HepG2 (cell line): Measurements from ENCODE around the gene CMTM4. TPM values are rescaled to one million over a fixed set of nuclear protein-coding genes. Genes with fewer than 3 reads are reported as not detected.

Experiments
- ATAC-seq: fragments of 200-7000 bp; cut with Tn5 transposase; 3 replicates; pipeline ENCODE4 v1.9.1; 2020; ENCODE audit warnings: mild to moderate bottlenecking, moderate library complexity
- BruUV-seq: library from RNA; stranded (reverse); fragments of 400-500 nt; replicated peaks from 2 replicates; lab custom pipeline; 2021; lab: Mats Ljungman, UMichigan
- CTCF ChIA-PET: fragments of 300-600 bp; formaldehyde crosslinking; extraction: SDS; loops from one replicate; lab custom pipeline; 2021; ENCODE audit warnings: low total read pairs, inconsistent platforms, low intra/inter-chr PET ratio; lab: Yijun Ruan, JAX
- POLR2A ChIA-PET: fragments of 350-600 bp; sonication (Branson Sonifier 250); formaldehyde crosslinking; loops from one replicate; lab custom pipeline; 2020; ENCODE audit warnings: antibody characterized with exemption, inconsistent platforms; lab: Yijun Ruan, JAX
- DNase-seq: peaks from one replicate; pipeline ENCODE4 v3.0.0-alpha.2; 2015; ENCODE audit warnings: low spot score
- FAIRE-seq: peaks from 3 replicates; lab custom pipeline; 2011; peaks lifted over from hg19 to GRCh38; lab: Jason Lieb, UNC
- H2AFZ ChIP-seq: one replicate; pipeline ENCODE4 v1.6.1; 2011; ENCODE audit warnings: low read length, inconsistent platforms
- H3K27ac ChIP-seq: fragments of 300-600 bp; 3 replicates; pipeline ENCODE4 v1.8.0; 2011; ENCODE audit warnings: mixed run types, mild to moderate bottlenecking, mixed read lengths, low read length, inconsistent platforms; ENCODE audit not compliant: insufficient read depth; ENCODE audit errors: extremely low read length
- H3K27me3 ChIP-seq, 2 experiments: fragments of 200-600 bp in 1 of 2; 2 replicates in 1 of 2; 3 replicates in 1 of 2; pipeline versions ENCODE4 v1.6.0 to v1.8.0; 2011; ENCODE audit warnings: low read length in 2 of 2, mild to moderate bottlenecking in 2 of 2, moderate library complexity in 2 of 2, inconsistent platforms in 1 of 2; ENCODE audit not compliant: insufficient read depth in 2 of 2, control insufficient read depth in 1 of 2
- H3K36me3 ChIP-seq, 2 experiments: fragments of 200-600 bp in 1 of 2; replicated peaks in 1 of 2; 2 replicates in 1 of 2; 3 replicates in 1 of 2; pipeline versions ENCODE4 v1.5.1 to v1.8.0; 2011; ENCODE audit warnings: low read length in 2 of 2, inconsistent platforms in 1 of 2; ENCODE audit not compliant: insufficient read depth in 2 of 2, control insufficient read depth in 1 of 2
- H3K4me1 ChIP-seq: 2 replicates; pipeline ENCODE4 v1.5.1; 2012; ENCODE audit warnings: low read length, inconsistent platforms; ENCODE audit not compliant: insufficient read depth
- H3K4me2 ChIP-seq: 2 replicates; pipeline ENCODE4 v1.6.0; 2011; ENCODE audit warnings: low read depth, low read length, inconsistent platforms
- H3K4me3 ChIP-seq, 3 experiments: fragments of 200-600 bp in 1 of 3; sonication (generic), shearing (Covaris generic) in 1 of 3; replicated peaks in 1 of 3; 2 replicates each; pipeline ENCODE4 v1.5.1; 2011 to 2016; ENCODE audit warnings: low read length in 3 of 3, inconsistent platforms in 2 of 3, low read depth in 2 of 3, mild to moderate bottlenecking in 2 of 3, control low read depth in 1 of 3, mixed read lengths in 1 of 3; ENCODE audit not compliant: insufficient read depth in 1 of 3
- H3K79me2 ChIP-seq: one replicate; pipeline ENCODE4 v1.6.1; 2011; ENCODE audit warnings: low read length, inconsistent platforms; ENCODE audit not compliant: insufficient read depth
- H3K9ac ChIP-seq: 2 replicates; pipeline ENCODE4 v1.6.0; 2011; ENCODE audit warnings: mild to moderate bottlenecking, low read depth, low read length, inconsistent platforms; ENCODE audit not compliant: insufficient read depth
- H3K9me3 ChIP-seq: 2 replicates; pipeline ENCODE4 v1.5.1; 2012; ENCODE audit warnings: mild to moderate bottlenecking, low read length
- H4K20me1 ChIP-seq: 2 replicates; pipeline ENCODE4 v1.6.0; 2011; ENCODE audit warnings: inconsistent platforms, mild to moderate bottlenecking, low read length, moderate library complexity; ENCODE audit not compliant: insufficient read depth
- ARNTL ChIP-seq: sonication (generic); formaldehyde crosslinking; IDR thresholded peaks from 2 replicates; pipeline ENCODE4 v1.4.0; 2020; ENCODE audit warnings: mild to moderate bottlenecking, missing genetic modification reagents
- FOXK1 ChIP-seq: sonication (generic); formaldehyde crosslinking; IDR thresholded peaks from 2 replicates; pipeline ENCODE4 v1.4.0; 2020; ENCODE audit warnings: low read depth, missing genetic modification reagents, borderline replicate concordance
- GLI4 ChIP-seq: sonication (generic); formaldehyde crosslinking; IDR thresholded peaks from 2 replicates; pipeline ENCODE4 v1.5.1; 2020; ENCODE audit warnings: missing genetic modification reagents, mild to moderate bottlenecking, moderate library complexity, borderline replicate concordance
- KDM1A ChIP-seq: IDR thresholded peaks from 2 replicates; pipeline ENCODE4 v1.6.1; 2016; ENCODE audit warnings: missing compliant biosample characterization
- ONECUT2 ChIP-seq: sonication (generic); formaldehyde crosslinking; IDR thresholded peaks from 2 replicates; pipeline ENCODE4 v1.4.0; 2020; ENCODE audit warnings: missing genetic modification reagents
- REPIN1 ChIP-seq: sonication (generic); formaldehyde crosslinking; IDR thresholded peaks from 2 replicates; pipeline ENCODE4 v1.8.0; 2022; ENCODE audit warnings: missing genetic modification reagents, low read depth, mild to moderate bottlenecking, borderline replicate concordance
- ZBTB42 ChIP-seq: sonication (generic); formaldehyde crosslinking; IDR thresholded peaks from 2 replicates; pipeline ENCODE4 v1.5.0; 2020; ENCODE audit warnings: mild to moderate bottlenecking, missing genetic modification reagents
- ZFP36 ChIP-seq: fragments of 150-350 bp; IDR thresholded peaks from 2 replicates; pipeline ENCODE4 v1.6.1; 2018; ENCODE audit warnings: borderline replicate concordance, low read length, low read depth; ENCODE audit not compliant: partially characterized antibody
- ZNF484 ChIP-seq: sonication (generic); formaldehyde crosslinking; IDR thresholded peaks from 2 replicates; pipeline ENCODE4 v1.5.1; 2020; ENCODE audit warnings: mild to moderate bottlenecking, low read depth, missing genetic modification reagents, borderline replicate concordance
- ZNF598 ChIP-seq: sonication (generic); formaldehyde crosslinking; IDR thresholded peaks from 2 replicates; pipeline ENCODE4 v1.5.1; 2020; ENCODE audit warnings: mild to moderate bottlenecking, missing genetic modification reagents, borderline replicate concordance
- ZNF713 ChIP-seq: sonication (generic); formaldehyde crosslinking; IDR thresholded peaks from 2 replicates; pipeline ENCODE4 v1.4.0; 2020; ENCODE audit warnings: mild to moderate bottlenecking, missing genetic modification reagents
- WGBS: methylation state at CpG from one replicate; pipeline ENCODE4 v1.1.6; 2017; ENCODE audit warnings: low lambda C conversion rate; 5-methylcytosine and 5-hydroxymethylcytosine counted together
- in situ Hi-C: cut with HindIII; loops from 2 replicates; pipeline ENCODE4 v1.10.0; 2017; ENCODE audit warnings: low pct_unique_long_range_greater_than_20kb; ENCODE audit not compliant: extremely low pct_ligation_motif_present
- intact Hi-C: fragments of 100-400 bp; cut with micrococcal nuclease; formaldehyde crosslinking; loops from one replicate; pipeline ENCODE4 v1.10.0; 2022; ENCODE audit not compliant: unreplicated experiment
- polyA plus RNA-seq, 8 experiments: library from polyadenylated mRNA; depleted of rRNA in 3 of 8; stranded (reverse) in 7 of 8; unstranded in 1 of 8; fragments of >200 nt; fragmentation: Illumina TruSeq in 4 of 8; extraction: Trizol in 4 of 8; gene quantifications; 2 replicates each; pipeline versions ENCODE4 v1.2.1 to v1.2.3, GENCODE V29; 2011 to 2016; ENCODE audit warnings: low read depth in 4 of 8, missing spikeins in 1 of 8, mixed read lengths in 1 of 8; ENCODE audit not compliant: insufficient read depth in 1 of 8
- total RNA-seq, 5 experiments: library from RNA; depleted of rRNA; stranded (reverse); fragments of >200 nt; fragmentation: Illumina TruSeq; extraction: Trizol; gene quantifications; 2 replicates each; pipeline ENCODE4 v1.2.3, GENCODE V29; 2016; ENCODE audit warnings: low read depth in 1 of 5
- TF ChIP-seq, protein P1 (sequence below): sonication (generic); formaldehyde crosslinking; IDR thresholded peaks from 2 replicates; pipeline ENCODE4 v1.5.0; 2020; ENCODE audit warnings: missing genetic modification reagents
- TF ChIP-seq, protein P2 (sequence below): sonication (generic); formaldehyde crosslinking; IDR thresholded peaks from 2 replicates; pipeline ENCODE4 v1.8.0; 2022; ENCODE audit warnings: mild to moderate bottlenecking, missing genetic modification reagents, moderate library complexity
- TF ChIP-seq, protein P3 (sequence below): sonication (generic); formaldehyde crosslinking; IDR thresholded peaks from 2 replicates; pipeline ENCODE4 v1.8.1; 2023; ENCODE audit warnings: mild to moderate bottlenecking, missing genetic modification reagents

The CMTM4 gene
- total and polyA plus RNA-seq, 2 of the 13 experiments (the other 11 are each of a cell fraction or from before 2014, with no cell fraction given), result 32.0 to 36.3 TPM

DNA sequence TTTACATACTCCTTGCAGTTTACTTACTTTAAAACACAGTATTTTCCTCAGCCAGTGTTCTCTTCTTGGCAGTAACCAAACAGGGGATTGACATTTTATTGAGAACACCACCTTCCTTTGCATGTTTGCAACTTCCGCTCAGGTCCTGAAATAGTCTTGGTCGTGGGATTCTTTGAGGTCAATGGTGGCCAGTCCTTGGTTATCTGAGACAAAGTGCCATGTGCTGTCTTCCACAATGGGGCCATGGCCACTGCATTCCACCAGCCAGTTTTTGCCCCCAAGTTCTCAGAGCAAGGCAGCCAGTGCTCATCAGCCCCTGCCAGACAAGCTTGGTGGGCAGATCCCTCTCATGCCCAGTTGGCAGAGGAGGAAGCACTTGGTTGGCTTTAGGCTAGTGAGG lies 22.9 kb downstream of the CMTM4 start:
- H3K27ac ChIP-seq, result no peak overlapping the region
- DNase-seq, result no peak
- no peak for ATAC-seq
- H2AFZ ChIP-seq, result no peak overlapping the region
- in situ Hi-C loops (no loop called here), intact Hi-C loops (no loop called here)
- 100% methylated on average over 2 of the region's 2 CpGs for WGBS
- no peaks in the 10 kb centered on the region for H3K27me3 ChIP-seq
- BruUV-seq, result no TSS peak
- ChIA-PET POLR2A (no interaction called here), CTCF (no interaction called here)
- no peak for TF ChIP-seq KDM1A (CRISPR knock-in tag)
- TF ChIP-seq, protein P1, sequence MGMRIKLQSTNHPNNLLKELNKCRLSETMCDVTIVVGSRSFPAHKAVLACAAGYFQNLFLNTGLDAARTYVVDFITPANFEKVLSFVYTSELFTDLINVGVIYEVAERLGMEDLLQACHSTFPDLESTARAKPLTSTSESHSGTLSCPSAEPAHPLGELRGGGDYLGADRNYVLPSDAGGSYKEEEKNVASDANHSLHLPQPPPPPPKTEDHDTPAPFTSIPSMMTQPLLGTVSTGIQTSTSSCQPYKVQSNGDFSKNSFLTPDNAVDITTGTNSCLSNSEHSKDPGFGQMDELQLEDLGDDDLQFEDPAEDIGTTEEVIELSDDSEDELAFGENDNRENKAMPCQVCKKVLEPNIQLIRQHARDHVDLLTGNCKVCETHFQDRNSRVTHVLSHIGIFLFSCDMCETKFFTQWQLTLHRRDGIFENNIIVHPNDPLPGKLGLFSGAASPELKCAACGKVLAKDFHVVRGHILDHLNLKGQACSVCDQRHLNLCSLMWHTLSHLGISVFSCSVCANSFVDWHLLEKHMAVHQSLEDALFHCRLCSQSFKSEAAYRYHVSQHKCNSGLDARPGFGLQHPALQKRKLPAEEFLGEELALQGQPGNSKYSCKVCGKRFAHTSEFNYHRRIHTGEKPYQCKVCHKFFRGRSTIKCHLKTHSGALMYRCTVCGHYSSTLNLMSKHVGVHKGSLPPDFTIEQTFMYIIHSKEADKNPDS (CRISPR knock-in tag), result no peak
- no peak for TF ChIP-seq ZBTB42
- TF ChIP-seq GLI4 (CRISPR knock-in tag), result no peak
- TF ChIP-seq, protein P2, sequence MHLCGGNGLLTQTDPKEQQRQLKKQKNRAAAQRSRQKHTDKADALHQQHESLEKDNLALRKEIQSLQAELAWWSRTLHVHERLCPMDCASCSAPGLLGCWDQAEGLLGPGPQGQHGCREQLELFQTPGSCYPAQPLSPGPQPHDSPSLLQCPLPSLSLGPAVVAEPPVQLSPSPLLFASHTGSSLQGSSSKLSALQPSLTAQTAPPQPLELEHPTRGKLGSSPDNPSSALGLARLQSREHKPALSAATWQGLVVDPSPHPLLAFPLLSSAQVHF, result no peak
- no peak for TF ChIP-seq FOXK1 (CRISPR knock-in tag)
- TF ChIP-seq ARNTL (CRISPR knock-in tag), result no peak
- no peak for TF ChIP-seq ONECUT2 (CRISPR knock-in tag)
- no peak for TF ChIP-seq ZNF713 (CRISPR knock-in tag)
- TF ChIP-seq, protein P3, sequence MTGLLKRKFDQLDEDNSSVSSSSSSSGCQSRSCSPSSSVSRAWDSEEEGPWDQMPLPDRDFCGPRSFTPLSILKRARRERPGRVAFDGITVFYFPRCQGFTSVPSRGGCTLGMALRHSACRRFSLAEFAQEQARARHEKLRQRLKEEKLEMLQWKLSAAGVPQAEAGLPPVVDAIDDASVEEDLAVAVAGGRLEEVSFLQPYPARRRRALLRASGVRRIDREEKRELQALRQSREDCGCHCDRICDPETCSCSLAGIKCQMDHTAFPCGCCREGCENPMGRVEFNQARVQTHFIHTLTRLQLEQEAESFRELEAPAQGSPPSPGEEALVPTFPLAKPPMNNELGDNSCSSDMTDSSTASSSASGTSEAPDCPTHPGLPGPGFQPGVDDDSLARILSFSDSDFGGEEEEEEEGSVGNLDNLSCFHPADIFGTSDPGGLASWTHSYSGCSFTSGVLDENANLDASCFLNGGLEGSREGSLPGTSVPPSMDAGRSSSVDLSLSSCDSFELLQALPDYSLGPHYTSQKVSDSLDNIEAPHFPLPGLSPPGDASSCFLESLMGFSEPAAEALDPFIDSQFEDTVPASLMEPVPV, result no peak
- TF ChIP-seq ZFP36, result no peak
- no peak for TF ChIP-seq ZNF484 (CRISPR knock-in tag)
- TF ChIP-seq ZNF598 (CRISPR knock-in tag), result no peak
- TF ChIP-seq REPIN1, result no peak
- H3K4me3 ChIP-seq, result no peak overlapping the region
- peaks cover 9% of the 10 kb centered on the region for H3K4me1 ChIP-seq
- no peaks in the 10 kb centered on the region for H3K79me2 ChIP-seq
- peaks cover 0 to 4% of the 10 kb centered on the region in 2 experiments; a peak in 2 of 5 replicates for H3K36me3 ChIP-seq
- no peak overlapping the region for H3K9ac ChIP-seq
- no peaks in the 10 kb centered on the region for H3K9me3 ChIP-seq
- no peak overlapping the region for H3K4me2 ChIP-seq
- no peaks in the 10 kb centered on the region; the same call in 1 of the 2 replicates for H4K20me1 ChIP-seq
- FAIRE-seq, result no peak
